HPDE6-E6E7 (cell line): ENCODE measurements around the gene ETNPPL.
A peak's percentile ranks its signal among the peaks of the same experiment; 100 is the strongest.

Experiments used
- DNase-seq: peaks from one replicate; pipeline ENCODE4 v3.0.0; 2011; ENCODE audit warnings: missing footprints; ENCODE audit errors: extremely low spot score

Gene ETNPPL

DNA sequence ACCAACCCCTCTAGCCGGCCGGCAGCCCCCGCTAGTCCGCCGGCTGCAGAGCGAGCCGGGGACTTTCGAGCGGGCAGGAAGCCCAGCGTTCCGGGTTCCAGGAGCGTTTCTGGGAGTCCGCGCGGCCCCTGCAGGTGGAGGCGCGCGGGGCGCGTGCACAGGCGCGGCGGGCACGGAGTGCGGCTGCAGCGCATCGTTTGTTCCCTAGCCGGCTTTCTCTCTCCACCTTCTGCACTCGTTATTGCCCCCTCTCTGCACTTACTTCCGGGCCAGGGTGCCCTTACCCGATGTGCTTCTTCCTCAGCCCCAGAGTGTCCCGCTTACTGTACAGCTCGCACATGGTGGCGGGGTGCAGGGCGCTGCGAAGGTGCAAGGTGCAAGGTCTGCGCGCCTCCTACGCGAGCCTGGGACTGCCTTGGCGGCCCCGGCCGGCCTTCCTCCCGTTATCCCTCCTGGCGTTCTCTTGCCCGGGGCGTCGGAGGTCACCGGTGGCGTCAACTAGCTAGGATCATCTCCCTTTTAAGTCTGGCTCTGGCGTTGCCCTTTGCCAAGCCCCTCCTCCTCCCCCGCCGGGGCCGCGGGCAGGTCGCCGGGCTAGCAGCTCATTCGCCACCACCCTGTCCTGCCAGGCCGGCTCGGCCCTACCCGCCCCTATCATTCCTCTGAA, at the start of gene ETNPPL:
Gene ETNPPL (minus strand): TSS at position 495 of the 667 bp plus-strand sequence. CDS start 155 bp downstream, at position 340.
- no peak for DNase-seq

DNA sequence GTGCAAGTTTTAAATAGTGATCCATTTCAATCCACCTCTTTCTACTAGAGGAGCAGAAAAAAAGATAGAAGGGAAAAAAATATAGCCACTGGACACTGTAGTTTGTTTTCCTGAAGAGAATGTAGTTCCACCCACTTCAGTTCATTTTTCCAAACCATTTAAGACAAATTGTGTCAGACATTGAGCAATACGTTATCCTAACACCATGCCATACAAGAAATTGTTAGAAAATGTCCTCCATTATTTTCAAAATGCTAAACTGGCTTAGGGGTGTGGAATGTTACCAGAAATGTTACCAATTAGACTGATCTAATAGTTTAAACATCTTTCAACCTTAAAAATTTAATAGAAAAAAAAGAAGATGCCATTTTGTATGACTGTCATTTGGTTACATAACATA, 48.6 kb upstream of the ETNPPL start:
- DNase-seq: no peak

DNA sequence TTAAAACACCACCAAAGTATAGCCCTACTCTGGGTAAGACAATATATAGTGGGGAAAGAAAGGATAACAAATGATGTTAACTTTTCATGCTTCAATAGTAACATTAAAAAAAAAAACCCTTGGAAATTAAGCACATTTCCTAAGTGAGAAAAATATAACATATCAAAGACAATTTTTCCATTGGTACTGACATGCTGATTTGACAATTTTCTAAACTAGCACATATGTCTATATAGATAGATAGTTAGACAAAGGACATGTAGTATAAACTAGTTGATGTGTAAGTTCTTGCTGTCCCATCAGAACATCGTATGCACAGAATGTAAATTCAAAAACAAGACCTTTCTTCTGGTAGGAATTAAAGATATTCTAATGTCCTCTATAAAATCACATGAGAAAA, 47.2 kb upstream of the ETNPPL start:
- no peak for DNase-seq

DNA sequence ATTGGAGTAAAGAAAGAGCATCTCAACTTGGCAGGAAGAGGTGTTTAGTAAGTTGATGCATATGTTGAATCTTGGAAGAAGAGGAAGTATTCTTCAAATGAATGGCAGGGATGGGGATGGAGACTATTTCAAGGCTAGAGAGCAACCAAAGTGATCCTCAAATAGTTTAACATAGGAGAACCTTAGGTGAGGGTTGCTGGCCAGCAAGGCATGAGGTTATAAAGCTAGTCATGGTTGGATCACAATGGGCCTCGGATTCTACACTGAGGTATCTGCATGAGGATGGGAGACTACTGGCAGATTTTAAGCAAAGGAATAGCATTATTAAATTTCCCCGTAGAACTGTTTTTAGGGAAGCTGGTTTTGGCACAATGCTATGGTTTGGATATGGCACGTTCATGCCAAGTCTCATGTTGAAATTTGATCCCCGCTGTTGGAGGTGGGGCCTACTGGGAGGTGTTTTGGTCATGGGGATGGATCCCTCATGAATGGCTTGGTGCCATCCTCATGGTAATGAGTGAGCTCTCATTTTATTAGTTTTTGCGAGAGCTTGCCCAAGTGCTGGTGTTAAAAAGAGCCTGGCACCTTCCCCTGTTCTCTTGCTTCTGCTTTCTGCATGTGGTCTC, 41.9 kb upstream of the ETNPPL start:
- no peak for DNase-seq

DNA sequence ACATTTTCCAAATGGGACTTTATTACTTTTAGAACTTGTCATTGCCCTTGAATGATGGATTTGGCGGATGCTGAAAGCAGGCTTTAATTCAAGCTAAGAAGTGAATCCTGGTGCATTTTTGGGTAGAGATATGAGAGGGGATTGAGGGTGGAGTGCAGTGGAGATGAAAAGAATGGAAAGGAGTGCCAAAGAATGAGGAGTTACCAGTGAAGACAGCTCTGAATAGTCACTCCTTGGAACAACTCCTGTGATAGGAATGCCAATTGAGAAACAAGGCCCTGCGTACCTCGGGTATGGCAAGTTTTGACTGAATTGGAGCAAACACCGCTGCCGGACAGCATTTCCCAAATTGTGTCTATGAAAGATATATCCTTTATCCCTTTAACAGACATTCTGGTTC, 36.5 kb upstream of the ETNPPL start:
- no peak for DNase-seq

DNA sequence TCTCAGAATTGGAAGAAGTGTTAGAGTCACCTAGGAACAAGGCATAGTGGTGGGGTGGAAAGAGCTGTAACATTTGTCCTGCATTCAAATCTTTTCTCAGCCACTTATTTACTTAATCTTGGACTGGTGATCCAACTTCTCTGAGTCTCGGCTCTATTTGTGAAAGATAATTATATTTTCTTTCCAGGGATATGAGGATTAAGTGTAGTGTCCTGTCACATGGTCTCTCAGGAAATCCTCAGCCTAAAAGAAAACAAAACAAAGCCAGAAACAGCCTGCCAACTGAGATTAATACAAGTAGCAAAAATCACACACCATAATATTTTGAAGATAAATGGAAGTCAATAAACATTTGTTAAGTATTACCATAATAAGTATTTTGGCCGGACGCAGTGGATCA, 33.3 kb upstream of the ETNPPL start:
- DNase-seq: no peak

DNA sequence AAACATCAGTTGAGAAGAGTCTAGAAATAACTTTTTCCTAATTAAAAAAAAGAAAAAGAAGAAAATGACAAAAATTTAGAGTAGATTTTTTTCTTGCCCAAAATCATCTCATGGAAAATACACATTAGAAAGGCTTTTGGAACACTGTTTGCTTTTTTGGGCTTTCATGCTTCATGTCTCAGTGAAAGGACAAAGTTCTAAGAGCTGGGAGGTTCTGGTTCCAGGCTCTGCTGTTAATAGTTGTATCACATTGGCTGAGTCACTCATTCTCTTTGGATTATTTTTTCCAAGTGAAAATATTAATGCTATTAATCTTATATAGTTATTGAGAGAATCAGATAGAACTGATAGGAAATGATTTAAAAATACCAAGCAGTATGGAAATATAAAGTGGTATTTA, 32.9 kb upstream of the ETNPPL start:
- DNase-seq: no peak

DNA sequence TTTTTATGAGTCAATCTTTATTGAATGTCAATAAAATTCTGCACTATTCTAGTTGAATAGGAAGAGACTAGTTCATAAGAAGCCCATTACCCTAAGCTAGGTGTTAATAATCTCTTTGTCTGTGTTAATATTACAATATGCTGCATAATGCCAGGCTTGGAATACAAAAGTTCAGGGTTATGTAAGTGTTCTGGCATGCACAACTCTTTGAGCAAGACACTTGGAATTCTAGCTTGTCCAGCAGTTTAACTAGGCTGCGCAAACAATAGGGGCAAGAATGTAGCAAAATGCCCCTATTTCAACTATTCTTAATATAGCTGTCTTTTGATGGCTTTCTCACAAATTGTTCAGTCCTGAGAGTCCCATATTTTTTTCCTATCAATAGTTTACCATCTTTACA, 31.3 kb upstream of the ETNPPL start:
- DNase-seq: peak; percentile 16

DNA sequence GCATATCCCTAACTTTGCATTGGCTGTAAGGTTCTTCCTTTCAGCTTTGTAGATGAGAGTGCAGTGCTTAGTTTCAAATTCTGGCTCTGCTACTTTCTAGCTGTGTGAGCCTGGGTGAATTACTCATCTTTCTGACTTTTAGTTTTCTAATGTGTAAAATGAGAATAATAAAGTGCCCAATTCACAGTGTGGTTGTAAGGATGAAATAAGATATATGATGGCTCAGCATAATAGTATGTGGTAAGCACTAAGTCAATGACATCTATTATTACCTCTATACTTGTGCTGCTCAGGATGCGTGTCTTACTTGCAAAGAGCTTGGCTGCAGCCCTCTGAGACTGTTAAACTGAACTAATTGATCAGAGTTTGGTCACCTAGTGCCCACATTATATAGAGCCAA, 30.6 kb upstream of the ETNPPL start:
- DNase-seq: no peak

DNA sequence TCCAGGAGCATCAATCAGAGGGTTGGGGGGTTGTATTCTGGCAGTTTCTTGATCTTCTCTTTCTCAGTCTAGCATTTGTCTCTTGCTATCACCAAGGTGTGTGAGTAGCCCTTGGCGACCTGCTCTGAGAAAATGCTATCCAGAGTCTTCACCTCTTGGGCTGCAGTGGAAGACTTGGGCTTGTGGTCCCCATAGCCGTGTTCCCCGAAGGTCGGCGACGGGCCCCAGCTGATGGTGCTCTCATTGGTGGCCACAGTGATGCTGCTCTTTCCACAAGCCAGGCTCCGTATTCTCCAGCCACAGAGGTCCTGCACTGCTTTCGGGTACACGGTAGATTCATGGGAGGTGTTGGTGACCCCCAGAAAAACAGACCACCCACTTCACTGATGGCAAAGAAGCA, 25.9 kb upstream of the ETNPPL start:
- no peak for DNase-seq

DNA sequence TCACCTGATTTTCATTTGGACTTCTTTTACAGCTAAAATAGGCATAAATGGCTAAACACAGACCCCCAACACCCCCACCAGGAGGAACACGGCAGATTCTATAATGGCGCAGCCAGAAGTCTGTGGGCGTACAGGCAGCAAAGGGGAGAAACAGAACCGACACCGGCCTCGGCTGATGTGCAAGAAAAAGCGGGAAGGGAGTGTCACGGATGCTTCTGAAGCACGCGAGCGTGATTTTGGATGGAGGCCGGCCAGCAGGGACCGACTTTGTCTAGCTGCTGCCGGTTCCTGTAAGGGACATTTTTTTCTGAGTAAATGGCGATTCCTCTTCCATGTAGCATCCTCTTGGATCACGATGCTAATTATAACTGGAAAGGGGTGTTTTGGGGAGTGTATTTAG, 24.9 kb upstream of the ETNPPL start:
- no peak for DNase-seq

DNA sequence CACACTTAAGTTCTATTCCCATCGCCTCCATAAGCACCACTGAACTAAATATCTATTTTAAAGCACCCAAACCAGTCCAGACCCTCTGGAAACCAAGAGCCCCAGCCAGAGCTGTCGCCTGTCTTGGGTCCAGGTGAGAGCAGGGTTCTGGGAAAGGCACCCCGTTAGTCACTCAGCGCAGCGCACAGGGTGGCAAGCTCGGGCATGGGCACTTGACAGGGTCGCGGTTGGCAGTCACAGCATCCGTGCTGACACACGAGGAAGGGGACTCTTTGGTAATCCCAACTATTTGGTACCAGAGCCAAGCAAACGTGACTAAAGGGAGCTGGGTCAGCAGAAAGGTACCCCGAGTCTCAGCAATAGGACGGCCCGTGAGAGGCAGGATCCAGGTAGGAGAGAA, 24.3 kb upstream of the ETNPPL start:
- no peak for DNase-seq

DNA sequence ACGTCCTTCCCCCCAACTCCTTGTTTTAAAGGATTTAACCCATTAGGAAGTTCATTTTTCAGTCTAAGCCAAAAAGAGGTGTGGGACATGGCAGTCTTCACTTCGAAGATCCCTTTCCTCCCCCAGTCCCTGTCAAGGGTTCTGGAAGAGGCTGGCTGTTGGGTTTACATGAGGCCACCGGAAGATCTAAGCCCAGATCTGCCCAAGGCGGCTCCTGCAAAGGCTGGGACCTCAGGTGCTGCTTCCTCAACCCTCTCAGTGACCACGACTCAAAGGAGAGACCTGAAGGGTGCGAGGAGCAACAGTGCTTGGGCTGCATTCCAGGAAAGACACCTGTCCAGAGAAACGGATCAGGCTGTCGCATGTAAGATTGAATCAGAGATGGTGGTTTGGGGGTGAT, 23.5 kb upstream of the ETNPPL start:
- no peak for DNase-seq

DNA sequence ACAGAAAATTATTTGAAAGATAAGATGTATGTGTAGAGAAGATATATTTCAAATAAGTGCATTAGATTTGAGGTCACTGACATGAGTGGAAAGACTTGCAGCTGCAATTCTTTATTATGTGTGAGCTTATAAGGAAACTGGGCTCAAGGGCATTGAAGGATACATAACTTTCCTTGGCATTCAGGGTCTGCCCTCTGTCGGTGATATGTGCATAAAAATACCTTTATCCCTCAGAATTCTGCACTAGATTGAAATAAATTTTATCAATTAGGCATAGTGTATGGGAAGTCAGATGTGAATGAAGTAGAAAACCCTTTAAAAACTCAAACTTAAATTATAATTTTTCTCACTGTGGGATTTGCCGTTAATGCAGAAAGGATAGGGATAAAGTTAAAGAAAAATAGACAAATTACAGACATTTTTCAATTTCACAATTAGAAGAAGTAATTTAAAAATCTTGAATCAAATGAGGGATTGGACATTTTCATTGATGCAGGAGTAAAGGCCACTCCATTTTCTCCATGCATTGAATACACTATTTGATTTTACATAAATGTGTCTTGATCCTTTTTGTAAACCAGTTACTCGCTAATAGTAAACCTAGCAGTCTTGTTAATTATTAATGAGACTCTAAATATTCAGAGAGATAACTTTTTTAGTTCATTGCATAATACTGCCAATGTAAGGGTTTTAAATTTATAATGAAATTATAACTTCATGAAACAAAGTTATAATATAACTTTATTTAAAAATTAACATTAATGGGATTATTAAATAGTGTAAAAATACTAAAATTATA, 21.0 kb upstream of the ETNPPL start:
- no peak for DNase-seq

DNA sequence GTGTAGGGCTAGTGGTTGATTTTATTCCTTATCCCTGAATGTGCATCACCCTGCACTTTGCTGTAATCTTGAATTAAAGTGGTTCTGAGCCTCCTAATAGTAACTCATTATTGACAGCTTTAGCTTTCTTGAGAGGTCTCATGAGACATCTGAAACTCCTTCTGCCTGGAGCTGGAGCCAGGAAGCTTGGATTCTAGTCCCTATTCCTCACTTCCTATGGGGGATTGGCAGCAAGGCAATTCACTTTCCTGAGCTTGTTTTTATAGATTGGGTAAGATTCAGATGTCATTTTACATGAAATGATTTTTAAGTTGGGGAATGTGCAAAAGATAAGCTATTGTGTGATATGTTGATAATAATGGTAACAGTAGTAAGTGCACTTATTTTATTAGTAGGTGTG, 17.1 kb upstream of the ETNPPL start:
- DNase-seq: no peak

DNA sequence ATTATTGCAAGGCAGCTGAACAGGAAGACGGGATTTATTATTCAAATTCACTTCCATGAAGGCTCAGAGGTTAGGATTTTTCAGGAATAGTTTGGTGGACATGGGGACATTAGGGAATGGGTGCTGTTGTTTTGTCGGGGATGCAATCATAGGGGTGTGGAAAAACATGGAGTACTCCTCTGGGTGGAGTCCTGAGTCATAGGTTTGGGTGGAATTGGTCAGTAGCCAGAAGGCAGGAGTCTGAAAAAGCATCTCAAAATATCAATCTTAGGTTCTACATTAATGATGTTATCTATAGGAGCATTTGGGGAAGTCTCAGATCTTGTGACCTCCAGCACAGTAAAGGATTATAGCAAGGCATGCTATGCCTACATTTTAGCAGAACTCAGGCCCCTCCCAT, 14.5 kb upstream of the ETNPPL start:
- DNase-seq: no peak

DNA sequence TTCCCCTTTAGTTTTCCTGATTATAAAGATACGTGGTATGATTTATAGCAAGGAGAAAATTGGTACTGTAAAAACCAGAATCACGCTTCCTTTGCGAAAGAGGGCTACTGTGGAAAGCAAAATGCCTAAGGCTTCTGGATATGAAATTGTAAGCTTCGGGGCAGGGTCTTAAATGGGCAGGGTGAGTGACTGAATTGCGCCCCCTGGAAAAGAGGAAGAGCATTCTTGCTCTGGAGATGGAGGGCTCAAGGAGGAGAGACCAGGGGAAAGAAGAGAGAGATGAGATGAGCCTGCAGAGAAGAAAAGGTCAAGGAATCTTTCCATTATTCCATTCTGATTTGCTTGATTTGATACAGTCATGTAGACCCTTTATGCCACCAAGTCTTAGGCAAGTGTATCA, 13.1 kb upstream of the ETNPPL start:
- no peak for DNase-seq

DNA sequence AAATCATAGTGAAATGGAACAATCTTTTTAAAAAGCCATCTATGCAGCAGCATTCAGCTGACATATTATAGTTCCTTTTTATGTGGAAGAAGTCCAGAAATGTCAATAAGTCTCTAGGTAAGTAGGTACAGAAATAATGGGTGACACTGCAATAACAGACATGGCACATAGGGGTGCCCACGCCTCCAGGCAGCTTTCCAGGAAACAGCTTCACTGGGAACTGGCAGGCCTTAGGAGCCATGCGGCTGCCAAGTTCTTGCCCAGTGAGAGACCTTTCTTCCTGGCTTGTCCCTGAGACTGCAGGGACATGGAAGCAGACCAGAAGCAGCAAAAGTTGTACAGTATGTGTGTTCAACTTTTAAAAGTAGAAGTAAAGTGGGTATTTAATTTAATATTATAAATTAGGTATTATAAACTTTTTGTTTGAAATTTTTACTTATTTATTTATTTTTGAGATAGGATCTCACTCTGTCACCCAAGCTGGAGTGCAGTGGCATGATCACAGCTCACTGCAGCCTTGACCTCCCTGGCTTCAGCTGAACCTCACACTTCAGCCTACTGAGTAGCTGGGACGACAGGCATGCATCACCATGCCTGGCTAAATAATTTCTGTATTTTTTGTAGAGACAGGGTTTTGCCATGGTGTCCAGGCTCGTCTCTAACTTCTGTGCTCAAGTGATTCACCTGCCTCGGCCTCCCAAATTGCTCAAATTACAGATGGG, 12.1 kb upstream of the ETNPPL start:
- no peak for DNase-seq

DNA sequence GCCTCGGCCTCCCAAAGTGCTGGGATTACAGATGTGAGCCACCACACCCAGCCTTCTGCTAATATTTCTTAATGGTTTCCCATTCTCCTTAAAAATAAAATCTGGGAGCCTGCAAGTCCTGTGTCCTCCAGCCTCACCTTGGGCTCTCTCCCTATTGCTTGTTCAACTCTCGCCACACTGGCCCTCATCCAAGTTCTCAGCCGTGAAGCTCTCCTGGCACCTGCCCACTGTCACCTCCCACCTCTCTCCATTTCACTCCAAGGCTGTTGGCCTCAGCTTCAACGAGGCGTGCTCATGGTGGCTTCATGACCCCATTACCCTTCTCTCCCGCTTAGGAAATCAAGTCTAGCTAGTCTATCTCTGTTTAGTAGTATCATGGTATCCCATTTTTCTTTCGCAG, 9.5 kb upstream of the ETNPPL start:
- no peak for DNase-seq

DNA sequence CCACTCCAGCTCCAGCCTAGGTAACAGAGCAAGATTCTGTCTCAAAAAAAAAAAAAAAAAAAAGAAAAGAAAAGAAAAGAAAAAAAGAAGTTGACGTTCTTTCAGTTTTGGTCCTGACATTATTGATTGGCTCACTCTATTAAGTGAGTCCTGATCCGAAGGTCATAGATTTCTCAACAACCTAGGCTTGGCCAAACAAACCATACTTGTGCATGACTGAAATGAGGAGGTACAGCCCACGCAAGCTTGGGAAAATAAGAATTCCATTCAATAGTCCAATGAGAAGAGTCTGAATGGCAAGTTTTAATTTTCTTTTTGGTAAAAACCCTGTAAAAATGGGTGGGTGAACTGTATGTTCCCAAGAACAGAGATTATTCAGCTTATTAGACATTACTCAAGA, 3.2 kb upstream of the ETNPPL start:
- no peak for DNase-seq

DNA sequence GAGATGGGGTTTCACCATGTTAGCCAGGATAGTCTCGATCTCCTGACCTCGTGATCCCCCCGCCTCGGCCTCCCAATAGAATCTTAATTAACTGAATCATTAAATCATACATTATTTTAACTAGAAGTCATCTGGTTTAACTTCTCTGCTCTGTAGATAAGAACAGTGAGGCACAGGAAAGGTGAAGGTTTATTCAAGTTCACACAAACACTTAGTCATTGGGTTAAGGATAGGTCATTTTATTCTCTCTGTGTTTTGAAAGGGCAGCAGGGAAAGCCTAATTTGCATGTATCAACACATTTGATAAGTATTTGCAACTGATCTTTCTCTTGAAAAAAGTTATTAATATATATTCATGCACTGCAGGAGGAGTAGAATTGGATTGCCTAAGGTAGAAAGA, 1.1 kb upstream of the ETNPPL start:
- no peak for DNase-seq

DNA sequence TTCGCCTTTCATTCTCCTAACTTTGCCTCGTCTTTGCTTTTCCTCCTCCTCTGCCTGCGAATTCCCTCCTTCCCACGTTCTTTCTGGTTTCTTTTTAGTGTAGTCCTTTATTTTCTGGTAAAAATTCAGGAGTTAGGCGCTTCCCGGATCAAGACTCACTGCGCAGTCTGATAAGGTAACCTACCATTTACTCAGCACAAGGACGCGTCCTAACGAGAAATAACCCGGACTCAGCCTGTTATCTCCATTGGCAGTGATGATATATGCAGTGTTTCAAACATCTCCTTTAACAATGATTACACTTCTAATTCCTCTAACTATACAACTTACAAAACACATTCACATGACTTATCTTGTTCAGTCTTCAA, 357 bp upstream of the ETNPPL start:
- DNase-seq: no peak

DNA sequence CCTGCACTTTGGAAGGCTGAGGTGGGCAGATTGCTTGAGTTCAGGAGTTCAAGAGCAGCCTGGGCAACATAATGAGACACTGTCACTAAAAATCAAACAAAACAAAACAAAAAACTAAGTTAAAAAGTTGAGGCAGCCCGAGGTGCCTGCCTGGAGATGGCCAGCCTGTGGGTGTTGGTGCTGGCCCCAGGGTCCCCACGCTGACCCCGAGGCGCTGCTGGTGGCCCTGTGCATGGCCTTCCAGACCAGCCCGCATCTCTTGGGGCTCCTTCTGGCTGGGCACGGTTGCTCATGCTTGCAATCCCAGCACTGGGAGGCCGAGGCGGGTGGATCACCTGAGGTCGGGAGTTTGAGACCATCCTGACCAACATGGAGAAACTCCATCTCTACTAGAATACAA, 4.4 kb downstream of the ETNPPL start:
- no peak for DNase-seq
